Suppressor macrophage (primary cell): ENCODE measurements around the gene NCDN.

ENCODE experiments used
- DNase-seq, 4 experiments: peaks; one replicate each; pipeline ENCODE4 v3.0.0-alpha.2; 2020 to 2022
- total RNA-seq, 17 experiments: gene quantifications; one replicate each; lab custom pipeline; 2026; ENCODE audit warnings: mixed read lengths in 6 of 17, inconsistent platforms in 3 of 17; lab: John Stamatoyannopoulos, UW

The NCDN gene
- total RNA-seq, result 9.7 to 29.2 (median 15.9) reads per million in 17 experiments

- DNase-seq, result peak; percentile 97 to 98 (median 98)
Measured at GRCh38 chr1:35557611-35558373, at the start of gene NCDN. Gene NCDN, plus strand, starts transcription at chr1:35557799. Its CDS starts 392 bp downstream, at chr1:35558191.

GRCh38 chr1:35507947-35508346 is 49.7 kb upstream of the NCDN start:
- no peak for DNase-seq

- DNase-seq, result no peak
Measured at GRCh38 chr1:35509558-35509957, 48.0 kb upstream of the NCDN start.

GRCh38 chr1:35511305-35511704 is 46.3 kb upstream of the NCDN start:
- no peak for DNase-seq

DNA sequence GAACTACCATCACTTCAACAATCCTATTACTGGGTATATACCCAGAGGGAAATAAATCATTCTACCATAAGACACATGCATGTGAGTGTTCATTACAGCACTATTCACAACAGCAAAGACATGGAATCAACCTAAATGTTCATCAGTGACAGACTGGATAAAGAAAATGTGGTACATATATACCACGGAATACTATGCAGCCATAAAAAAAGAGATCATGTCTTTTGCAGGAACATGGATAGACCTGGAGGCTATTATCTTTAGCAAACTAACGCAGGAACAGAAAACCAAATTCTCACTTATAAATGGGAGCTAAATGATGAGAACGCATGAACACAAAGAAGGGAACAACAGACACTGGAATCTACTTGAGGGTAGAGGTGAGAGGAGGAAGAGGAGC is 39.4 kb upstream of the NCDN start:
- DNase-seq, result no peak

DNA sequence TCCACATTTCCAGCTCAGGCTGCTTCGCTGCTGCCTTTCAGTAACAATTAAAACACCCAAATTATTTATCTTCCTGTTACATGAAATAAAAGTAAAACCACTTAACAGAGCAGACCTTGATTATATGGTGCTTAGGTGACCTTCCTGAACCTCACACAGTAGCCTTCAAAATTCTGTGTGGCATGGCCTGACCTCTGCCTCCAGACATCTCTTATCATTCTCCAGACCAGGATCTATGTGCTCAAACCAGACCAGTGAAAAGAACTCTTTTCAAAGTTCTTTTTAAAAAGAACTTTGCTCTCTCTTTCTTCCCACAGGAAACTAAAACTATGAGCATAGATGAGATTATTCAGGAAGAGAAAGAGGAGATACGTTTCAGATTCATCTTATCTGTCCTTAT is 38.2 kb upstream of the NCDN start:
- DNase-seq, result no peak

- no peak for DNase-seq
Measured at GRCh38 chr1:35524106-35524505, 33.5 kb upstream of the NCDN start.

DNA sequence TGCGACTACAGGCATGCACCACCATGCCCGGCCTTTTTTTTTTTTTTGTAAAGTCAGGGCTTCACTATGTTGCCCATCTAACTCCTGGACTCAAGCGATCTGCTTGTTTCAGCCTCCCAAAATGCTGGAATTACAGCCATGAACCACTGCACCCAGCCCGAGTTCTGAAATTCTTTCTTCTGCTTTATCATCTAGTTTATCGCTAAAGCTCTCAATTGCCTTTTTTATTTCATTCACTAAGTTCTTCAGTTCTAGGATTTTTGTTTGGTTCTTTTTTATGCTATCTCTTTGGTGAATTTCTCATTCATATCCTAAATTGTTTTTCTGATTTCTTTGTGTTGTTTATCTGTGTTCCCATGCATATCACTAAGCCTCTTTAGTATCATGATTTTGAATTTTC is 27.4 kb upstream of the NCDN start:
- DNase-seq, result no peak

- no peak for DNase-seq
Measured at GRCh38 chr1:35530946-35531345, 26.7 kb upstream of the NCDN start.

- no peak for DNase-seq
Measured at GRCh38 chr1:35531368-35531767, 26.2 kb upstream of the NCDN start.

GRCh38 chr1:35532497-35533223 is 24.9 kb upstream of the NCDN start:
- no peak for DNase-seq

DNA sequence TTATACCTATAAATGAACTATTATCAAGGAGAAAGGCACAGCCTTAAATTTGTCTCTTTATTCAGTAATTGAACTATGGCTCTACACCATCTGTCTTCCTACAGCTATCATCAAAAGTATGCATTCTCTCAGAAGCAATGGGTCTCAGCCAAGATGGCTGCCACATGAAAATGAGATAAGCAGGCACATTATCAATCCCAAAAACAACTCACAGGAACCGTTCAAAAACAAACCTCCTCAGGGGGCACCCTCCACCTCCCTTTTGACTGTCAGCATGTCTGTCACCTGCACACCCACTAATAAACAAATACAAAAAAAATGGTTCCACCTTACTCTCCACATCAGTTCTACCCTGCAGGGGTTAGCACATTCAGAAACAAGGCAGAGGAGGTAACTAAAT is 24.0 kb upstream of the NCDN start:
- DNase-seq, result no peak

DNA sequence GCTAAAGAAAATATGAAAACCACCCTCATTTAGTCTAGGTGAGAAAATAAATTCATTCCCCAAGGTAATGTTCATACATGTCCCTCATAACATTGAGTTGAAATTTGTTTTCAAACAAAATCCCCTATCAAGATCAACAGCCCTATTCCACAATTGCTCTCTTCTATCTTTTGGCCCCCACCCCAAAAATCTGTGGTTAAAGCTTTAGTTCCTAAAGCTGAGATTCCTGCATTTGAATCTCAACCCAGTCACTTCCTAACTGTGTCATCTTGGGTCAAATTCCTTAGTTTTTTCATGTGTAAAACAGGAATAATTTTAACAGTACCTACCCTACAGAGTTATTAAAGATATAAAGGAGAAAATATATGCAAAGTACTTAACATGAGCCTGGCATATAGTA is 22.4 kb upstream of the NCDN start:
- no peak for DNase-seq

- DNase-seq, result no peak
Measured at GRCh38 chr1:35536556-35537162, 20.9 kb upstream of the NCDN start.

DNA sequence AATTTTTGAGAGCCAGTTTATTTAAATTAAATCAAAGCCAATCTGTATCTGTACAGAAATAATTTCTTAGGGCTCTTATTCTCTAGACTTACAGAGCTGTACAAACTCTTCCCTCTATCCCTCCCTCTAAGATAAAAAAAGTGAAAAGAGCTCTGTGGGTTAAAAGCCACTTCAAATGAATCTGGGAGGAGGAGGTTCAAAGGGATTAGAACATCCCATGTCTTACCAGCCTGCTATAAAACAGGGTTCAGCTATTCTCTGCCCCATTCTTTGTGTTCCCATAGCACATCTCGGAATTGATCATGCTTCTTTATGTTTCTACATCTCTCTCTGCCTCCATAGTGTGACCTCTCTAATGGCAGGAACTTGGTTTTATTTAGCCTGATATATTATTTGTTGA is 19.8 kb upstream of the NCDN start:
- no peak for DNase-seq

GRCh38 chr1:35539073-35539823 is 18.4 kb upstream of the NCDN start:
- no peak for DNase-seq

DNA sequence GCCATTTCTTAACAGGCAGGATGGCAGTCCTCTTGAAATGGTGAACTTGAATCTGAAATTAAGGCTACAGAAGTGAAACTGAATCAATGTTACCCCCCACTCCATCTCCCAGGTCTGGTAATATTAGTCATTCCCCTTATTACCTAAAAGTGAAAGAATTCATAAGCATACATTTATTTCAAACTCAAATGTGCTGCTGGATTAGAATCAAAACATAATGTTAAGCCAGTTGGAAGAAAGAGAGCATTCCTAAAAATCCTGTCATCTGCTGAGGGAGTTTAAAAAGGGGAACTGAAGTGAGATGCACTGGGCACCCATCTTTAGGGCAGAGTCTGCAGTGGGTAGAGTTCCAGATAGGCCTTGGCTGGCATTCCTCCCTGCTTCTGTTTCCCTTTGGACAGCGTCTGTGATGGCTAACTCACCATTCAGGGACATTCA is 17.8 kb upstream of the NCDN start:
- peak; percentile 17 to 42 (median 35) for DNase-seq

- DNase-seq, result peak; percentile 59 to 82 (median 75)
Measured at GRCh38 chr1:35544976-35545375, 12.6 kb upstream of the NCDN start.

DNA sequence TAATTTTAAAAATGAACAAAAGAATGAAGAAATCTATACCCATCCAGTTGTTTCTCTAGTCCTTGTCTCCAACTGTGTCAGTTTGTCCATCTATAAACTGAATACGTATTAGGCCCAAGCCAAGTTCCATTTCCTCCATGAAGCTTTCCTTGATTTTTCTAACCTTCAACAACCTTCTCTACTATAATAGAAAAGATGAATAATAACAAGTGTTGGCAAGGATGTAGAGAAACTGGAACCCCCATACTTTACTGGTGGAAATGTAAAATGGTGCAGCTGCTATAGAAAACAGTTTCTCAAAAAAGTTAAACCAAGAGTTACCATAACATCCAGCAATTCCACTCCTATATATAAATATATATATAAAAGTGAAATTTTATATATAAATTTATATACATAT is 11.0 kb upstream of the NCDN start:
- no peak for DNase-seq

DNA sequence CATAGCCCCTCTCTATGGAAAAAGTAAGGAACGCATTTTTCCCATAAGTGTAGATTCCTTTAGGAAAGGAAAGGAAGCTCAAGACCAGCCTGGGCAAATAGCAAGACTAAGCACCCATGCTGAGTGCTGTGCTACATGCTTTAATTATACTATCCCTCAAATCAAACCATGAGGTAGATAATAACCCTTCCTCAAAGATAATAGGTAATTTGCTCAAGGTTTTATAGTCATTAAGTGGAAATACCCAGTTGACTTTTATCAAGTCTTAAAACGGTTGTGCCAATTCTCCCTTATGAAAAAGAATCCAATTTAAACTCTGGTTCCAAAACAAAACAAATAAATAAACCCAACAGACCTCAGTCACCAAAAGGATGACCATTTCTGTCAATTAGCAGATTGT is 3.7 kb upstream of the NCDN start:
- DNase-seq, result no peak

- no peak for DNase-seq
Measured at GRCh38 chr1:35554266-35555211, 3.1 kb upstream of the NCDN start.

DNA sequence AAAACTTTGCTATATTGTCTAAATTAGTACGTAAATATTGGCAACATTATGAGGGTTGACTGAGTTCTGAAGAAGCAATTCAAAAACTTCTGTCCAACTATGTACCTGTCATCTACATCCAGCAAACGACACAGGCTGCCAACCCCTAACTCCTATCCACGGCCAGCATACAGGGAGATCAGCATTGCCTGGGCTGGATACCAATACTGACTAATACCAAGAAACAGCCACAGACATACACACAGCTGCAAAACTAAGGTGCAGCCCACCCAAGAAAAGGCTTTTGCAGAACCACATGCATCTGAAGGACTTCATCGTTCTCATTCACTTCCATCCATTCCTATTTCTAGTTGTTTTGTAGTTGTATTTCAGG is 2.4 kb upstream of the NCDN start:
- no peak for DNase-seq
